GM12878 (cell line): ENCODE results near the gene MUSK. TPM values are rescaled to one million over a fixed set of nuclear protein-coding genes. Genes with fewer than 3 reads are reported as not detected.

Experiments
- ATAC-seq: fragments of 200-7000 bp; cut with Tn5 transposase; 3 replicates; pipeline ENCODE4 v1.9.1; 2020; ENCODE audit warnings: mild to moderate bottlenecking, moderate library complexity
- BruUV-seq: library from RNA; stranded (reverse); fragments of 400-500 nt; replicated peaks from 2 replicates; lab custom pipeline; 2021; lab: Mats Ljungman, UMichigan
- CTCF ChIA-PET: fragments of 300-600 bp; sonication (Branson Sonifier 250); formaldehyde crosslinking; extraction: SDS; loops from one replicate; lab custom pipeline; 2021; ENCODE audit warnings: inconsistent platforms; lab: Yijun Ruan, JAX
- POLR2A ChIA-PET: fragments of 350-600 bp; formaldehyde crosslinking; extraction: SDS; loops from one replicate; lab custom pipeline; 2021; ENCODE audit warnings: inconsistent platforms; lab: Charles Lee
- RAD21 ChIA-PET: fragments of 300-600 bp; sonication (Branson Sonifier 250); formaldehyde crosslinking; loops from one replicate; lab custom pipeline; 2023; ENCODE audit warnings: antibody characterized with exemption; ENCODE audit not compliant: unreplicated experiment; lab: Charles Lee
- SMC1A ChIA-PET: fragments of 300-600 bp; sonication (Branson Sonifier 250); formaldehyde crosslinking; loops from one replicate; lab custom pipeline; 2023; ENCODE audit not compliant: unreplicated experiment, uncharacterized antibody; lab: Charles Lee
- DNase-seq: peaks from one replicate; pipeline ENCODE4 v3.0.0-alpha.2; 2011; ENCODE audit warnings: low read depth, low spot score
- FAIRE-seq: peaks from 3 replicates; lab custom pipeline; 2011; peaks lifted over from hg19 to GRCh38; lab: Jason Lieb, UNC
- H2AFZ ChIP-seq: 2 replicates; pipeline ENCODE4 v1.6.0; 2011; ENCODE audit warnings: low read depth, low read length, control low read depth; ENCODE audit not compliant: control insufficient read depth
- H3K27ac ChIP-seq: 2 replicates; pipeline ENCODE4 v1.5.1; 2011; ENCODE audit warnings: control low read depth; ENCODE audit not compliant: control insufficient read depth, insufficient read depth
- H3K27me3 ChIP-seq, 2 experiments: replicated peaks in 1 of 2; 2 replicates each; pipeline versions ENCODE4 v1.6.0 to v1.6.1; 2011; ENCODE audit warnings: low read length in 1 of 2; ENCODE audit not compliant: control insufficient read depth in 2 of 2, insufficient read depth in 2 of 2
- H3K36me3 ChIP-seq, 2 experiments: 2 replicates each; pipeline ENCODE4 v1.5.1; 2011; ENCODE audit warnings: low read length in 1 of 2; ENCODE audit not compliant: control insufficient read depth in 2 of 2, insufficient read depth in 2 of 2
- H3K4me1 ChIP-seq: 2 replicates; pipeline ENCODE4 v1.6.1; 2011; ENCODE audit warnings: mild to moderate bottlenecking, low read length, moderate library complexity, mixed read lengths; ENCODE audit not compliant: control insufficient read depth, insufficient read depth
- H3K4me2 ChIP-seq: 2 replicates; pipeline ENCODE4 v1.6.0; 2011; ENCODE audit warnings: control low read depth; ENCODE audit not compliant: control insufficient read depth, insufficient read depth
- H3K4me3 ChIP-seq: fragments of 200-600 bp; sonication (generic); 2 replicates; pipeline ENCODE4 v1.5.1; 2016
- H3K79me2 ChIP-seq: 2 replicates; pipeline ENCODE4 v1.6.0; 2011; ENCODE audit warnings: low read length; ENCODE audit not compliant: control insufficient read depth, insufficient read depth
- H3K9ac ChIP-seq: 2 replicates; pipeline ENCODE4 v1.8.0; 2011; ENCODE audit warnings: low read length, control low read depth, mixed read lengths; ENCODE audit not compliant: control insufficient read depth, insufficient read depth
- H3K9me3 ChIP-seq: replicated peaks from 3 replicates; pipeline ENCODE4 v1.5.1; 2011; ENCODE audit warnings: mild to moderate bottlenecking, low read length; ENCODE audit not compliant: control insufficient read depth, insufficient read depth
- H4K20me1 ChIP-seq: 2 replicates; pipeline ENCODE4 v1.6.0; 2011; ENCODE audit not compliant: control insufficient read depth, insufficient read depth
- DPF2 ChIP-seq: fragments of 450-650 bp; IDR thresholded peaks from 2 replicates; pipeline ENCODE4 v1.6.1; 2017; ENCODE audit warnings: mild to moderate bottlenecking
- IKZF2 ChIP-seq, 2 experiments: fragments of 450-650 bp; IDR thresholded peaks; 2 replicates each; pipeline ENCODE4 v1.6.1; 2017; ENCODE audit warnings: mild to moderate bottlenecking in 2 of 2, moderate library complexity in 2 of 2
- NRF1 ChIP-seq: conservative IDR thresholded peaks from 2 replicates; pipeline ENCODE4 v1.6.1; 2011; ENCODE audit warnings: mild to moderate bottlenecking, low read depth, low read length, improper control_type of control experiment
- RFX5 ChIP-seq: IDR thresholded peaks from 2 replicates; pipeline ENCODE4 v1.6.1; 2011; ENCODE audit warnings: low read depth, low read length, improper control_type of control experiment
- SP1 ChIP-seq: IDR thresholded peaks from one replicate; pipeline ENCODE4 v1.6.1; 2011; ENCODE audit warnings: low read depth, low read length
- SREBF2 ChIP-seq: IDR thresholded peaks from 2 replicates; pipeline ENCODE4 v1.6.1; 2012; ENCODE audit warnings: mild to moderate bottlenecking, low read length
- WGBS: methylation state at CpG from one replicate; pipeline ENCODE4 v1.1.6; 2016; ENCODE audit warnings: low lambda C conversion rate; ENCODE audit not compliant: insufficient replicate concordance, insufficient coverage; ENCODE audit errors: missing lambda C conversion rate; 5-methylcytosine and 5-hydroxymethylcytosine counted together
- in situ Hi-C: fragments of 300-500 bp; cut with MboI; formaldehyde crosslinking; loops from 9 replicates; pipeline ENCODE4 v1.14.3; 2018; ENCODE audit warnings: mixed read lengths
- intact Hi-C: fragments of 100-400 bp; cut with micrococcal nuclease; formaldehyde crosslinking; loops from one replicate; pipeline ENCODE4 v1.14.2; 2022; ENCODE audit not compliant: unreplicated experiment
- polyA plus RNA-seq, 11 experiments: library from polyadenylated mRNA; depleted of rRNA in 4 of 11; unstranded in 6 of 11; stranded (reverse) in 5 of 11; fragments of >200 nt; fragmentation: Nextera tagmentation in 4 of 11; fragmentation: Illumina TruSeq in 1 of 11; extraction: Ambion mirVana in 4 of 11; extraction: Trizol in 1 of 11; gene quantifications; 1 replicate in 1 of 11; 2 replicates in 10 of 11; pipeline versions ENCODE4 v1.2.1 to v1.2.3, GENCODE V29; 2011 to 2016; ENCODE audit warnings: inconsistent platforms in 2 of 11, missing spikeins in 2 of 11, low read depth in 1 of 11
- total RNA-seq, 4 experiments: library from RNA; depleted of rRNA in 3 of 4; stranded (reverse); fragments of >200 nt in 3 of 4; fragmentation: Illumina TruSeq in 1 of 4; extraction: Trizol in 1 of 4; gene quantifications; 2 replicates each; pipeline versions ENCODE4 v1.2.1 to v1.2.3, GENCODE V29; 2013 to 2021
- TF ChIP-seq, protein P1 (sequence below): fragments of 450-650 bp; formaldehyde crosslinking; IDR thresholded peaks from 2 replicates; pipeline ENCODE4 v1.4.0; 2020; ENCODE audit warnings: mild to moderate bottlenecking, moderate library complexity

MUSK gene
- total and polyA plus RNA-seq, 10 of the 15 experiments (the other 5 are each of a cell fraction or from before 2014, with no cell fraction given), result 0.04 to 0.19 (median 0.10) TPM; not detected in 5

DNA sequence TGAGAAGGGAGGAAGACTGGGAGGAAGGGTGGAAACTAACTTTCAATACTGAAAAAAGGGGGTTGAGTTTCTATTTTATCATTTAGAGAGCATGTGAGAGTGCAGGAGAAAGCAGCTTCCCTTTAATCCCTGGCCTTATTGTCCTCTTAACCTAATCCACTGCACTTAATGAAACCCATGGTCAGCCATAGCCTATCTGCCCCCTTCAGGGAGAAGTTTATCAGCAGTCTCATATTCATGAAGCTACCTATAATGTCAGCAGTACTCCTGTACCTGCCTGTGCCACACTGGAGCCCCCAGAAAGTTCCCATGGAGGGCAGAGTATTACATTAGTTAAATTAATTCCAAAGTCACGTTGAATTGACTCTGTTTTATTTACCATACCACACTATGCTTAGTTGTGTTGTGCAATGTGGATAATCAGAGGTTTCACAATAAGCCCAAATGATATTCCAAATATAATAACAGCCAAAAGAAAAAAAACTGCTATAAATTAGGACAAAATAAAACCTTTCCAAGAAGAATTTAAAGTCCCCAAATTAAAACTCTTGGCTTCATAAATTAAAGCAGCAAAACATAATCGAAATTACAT, 62.9 kb downstream of the MUSK start:
- TF ChIP-seq NRF1 (no peak), DPF2 (no peak), SP1 (no peak), RFX5 (no peak), SREBF2 (no peak), IKZF2 (IDR thresholded peaks at IDR 0.05) (no peak)
- TF ChIP-seq, protein P1, sequence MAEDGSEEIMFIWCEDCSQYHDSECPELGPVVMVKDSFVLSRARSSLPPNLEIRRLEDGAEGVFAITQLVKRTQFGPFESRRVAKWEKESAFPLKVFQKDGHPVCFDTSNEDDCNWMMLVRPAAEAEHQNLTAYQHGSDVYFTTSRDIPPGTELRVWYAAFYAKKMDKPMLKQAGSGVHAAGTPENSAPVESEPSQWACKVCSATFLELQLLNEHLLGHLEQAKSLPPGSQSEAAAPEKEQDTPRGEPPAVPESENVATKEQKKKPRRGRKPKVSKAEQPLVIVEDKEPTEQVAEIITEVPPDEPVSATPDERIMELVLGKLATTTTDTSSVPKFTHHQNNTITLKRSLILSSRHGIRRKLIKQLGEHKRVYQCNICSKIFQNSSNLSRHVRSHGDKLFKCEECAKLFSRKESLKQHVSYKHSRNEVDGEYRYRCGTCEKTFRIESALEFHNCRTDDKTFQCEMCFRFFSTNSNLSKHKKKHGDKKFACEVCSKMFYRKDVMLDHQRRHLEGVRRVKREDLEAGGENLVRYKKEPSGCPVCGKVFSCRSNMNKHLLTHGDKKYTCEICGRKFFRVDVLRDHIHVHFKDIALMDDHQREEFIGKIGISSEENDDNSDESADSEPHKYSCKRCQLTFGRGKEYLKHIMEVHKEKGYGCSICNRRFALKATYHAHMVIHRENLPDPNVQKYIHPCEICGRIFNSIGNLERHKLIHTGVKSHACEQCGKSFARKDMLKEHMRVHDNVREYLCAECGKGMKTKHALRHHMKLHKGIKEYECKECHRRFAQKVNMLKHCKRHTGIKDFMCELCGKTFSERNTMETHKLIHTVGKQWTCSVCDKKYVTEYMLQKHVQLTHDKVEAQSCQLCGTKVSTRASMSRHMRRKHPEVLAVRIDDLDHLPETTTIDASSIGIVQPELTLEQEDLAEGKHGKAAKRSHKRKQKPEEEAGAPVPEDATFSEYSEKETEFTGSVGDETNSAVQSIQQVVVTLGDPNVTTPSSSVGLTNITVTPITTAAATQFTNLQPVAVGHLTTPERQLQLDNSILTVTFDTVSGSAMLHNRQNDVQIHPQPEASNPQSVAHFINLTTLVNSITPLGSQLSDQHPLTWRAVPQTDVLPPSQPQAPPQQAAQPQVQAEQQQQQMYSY (CRISPR knock-in tag), result no peak
- in situ Hi-C loops, result no loop called here
- ChIA-PET CTCF (no interaction called here), POLR2A (no interaction called here), RAD21 (no interaction called here), SMC1A (interaction anchor here (1.7 kb wide), 1 partner anchor 31 kb away, joined by 3 read pairs; no protein-coding TSS in a partner anchor)
- Histone ChIP-seq H3K27ac (no peak overlapping the region), H3K4me1 (no peaks in the 10 kb centered on the region), H3K4me3 (no peak overlapping the region), H3K9ac (no peak overlapping the region), H3K4me2 (no peak overlapping the region), H3K79me2 (no peaks in the 10 kb centered on the region), H4K20me1 (no peaks in the 10 kb centered on the region), H3K27me3 (no peaks in the 10 kb centered on the region), H3K36me3 (no peaks in the 10 kb centered on the region), H3K9me3 (no peaks in the 10 kb centered on the region), H2AFZ (no peak overlapping the region)
- FAIRE-seq, result no peak
- intact Hi-C loops, result no loop called here
- no peak for ATAC-seq
- no TSS peak for BruUV-seq
- 29% methylated on average over 2 of the region's 2 CpGs for WGBS
- DNase-seq, result no peak
